DMS53 (cell line): ENCODE data around the gene PIN1.

Source experiments
- DNase-seq: peaks from one replicate; lab custom pipeline; 2025; lab: John Stamatoyannopoulos, UW

Gene PIN1

GRCh38 chr19:9857076-9857721, 22.1 kb downstream of the PIN1 start:
- peak; percentile 6 for DNase-seq

GRCh38 chr19:9857920-9858746, 23.0 kb downstream of the PIN1 start:
- DNase-seq = no peak

- no peak for DNase-seq
These were observed 23.6 kb downstream of the PIN1 start for GRCh38 chr19:9858766-9859165.

GRCh38 chr19:9860407-9860806, 25.3 kb downstream of the PIN1 start:
- no peak for DNase-seq

GRCh38 chr19:9861503-9861902, 26.4 kb downstream of the PIN1 start:
- no peak for DNase-seq

GRCh38 chr19:9862938-9863337, 27.8 kb downstream of the PIN1 start:
- DNase-seq = no peak

GRCh38 chr19:9863759-9864158, 28.6 kb downstream of the PIN1 start:
- DNase-seq = no peak

- no peak for DNase-seq
These were observed 30.8 kb downstream of the PIN1 start for GRCh38 chr19:9865732-9866501.

- DNase-seq = no peak
These were observed 34.0 kb downstream of the PIN1 start for GRCh38 chr19:9868983-9869617.

- DNase-seq = peak; percentile 81
These were observed 36.7 kb downstream of the PIN1 start for GRCh38 chr19:9871626-9872338.

- DNase-seq = no peak
These were observed 37.6 kb downstream of the PIN1 start for GRCh38 chr19:9872618-9873242.

GRCh38 chr19:9875031-9875627, 40.0 kb downstream of the PIN1 start:
- DNase-seq = no peak

- DNase-seq = no peak
These were observed 40.7 kb downstream of the PIN1 start for GRCh38 chr19:9875796-9876195.

GRCh38 chr19:9877780-9878510, 42.8 kb downstream of the PIN1 start:
- no peak for DNase-seq

GRCh38 chr19:9878511-9879196, 43.5 kb downstream of the PIN1 start:
- DNase-seq = peak; percentile 8

GRCh38 chr19:9881720-9882119, 46.6 kb downstream of the PIN1 start:
- no peak for DNase-seq

- DNase-seq = peak; percentile 8
These were observed 48.2 kb downstream of the PIN1 start for GRCh38 chr19:9883231-9883758.

GRCh38 chr19:9883764-9884163, 48.6 kb downstream of the PIN1 start:
- no peak for DNase-seq

GRCh38 chr19:9885077-9885552, 50.0 kb downstream of the PIN1 start:
- DNase-seq = peak; percentile 8
